GM12873 (cell line): ENCODE measurements around the gene TECTB.

Source experiments
- TF ChIP-seq, protein P1 (sequence below): IDR thresholded peaks from 2 replicates; pipeline ENCODE4 v1.5.1; 2012; ENCODE audit warnings: low read depth, mild to moderate bottlenecking, moderate library complexity, low read length, control low read depth; ENCODE audit not compliant: insufficient read depth; ENCODE audit errors: missing control alignments

The TECTB gene

DNA sequence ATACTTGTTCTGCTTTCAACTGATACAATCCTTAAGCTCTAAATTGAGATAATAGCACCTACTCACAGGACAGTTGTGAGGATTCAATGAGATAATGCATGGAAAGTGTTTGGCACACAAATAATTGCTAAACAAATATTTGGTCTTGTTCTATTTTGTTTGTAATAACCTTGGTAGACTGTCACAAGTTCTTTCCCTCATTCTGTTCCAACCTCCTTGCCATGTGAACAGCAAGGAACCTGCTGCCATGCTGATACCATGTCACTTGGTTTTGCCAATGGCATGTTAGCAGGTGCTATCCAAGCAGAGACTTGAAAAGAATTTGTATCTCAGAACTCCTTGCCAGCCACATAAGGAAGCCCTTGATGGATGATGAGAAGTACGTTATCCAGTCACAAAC lies 24.8 kb upstream of the TECTB start:
- TF ChIP-seq, protein P1, sequence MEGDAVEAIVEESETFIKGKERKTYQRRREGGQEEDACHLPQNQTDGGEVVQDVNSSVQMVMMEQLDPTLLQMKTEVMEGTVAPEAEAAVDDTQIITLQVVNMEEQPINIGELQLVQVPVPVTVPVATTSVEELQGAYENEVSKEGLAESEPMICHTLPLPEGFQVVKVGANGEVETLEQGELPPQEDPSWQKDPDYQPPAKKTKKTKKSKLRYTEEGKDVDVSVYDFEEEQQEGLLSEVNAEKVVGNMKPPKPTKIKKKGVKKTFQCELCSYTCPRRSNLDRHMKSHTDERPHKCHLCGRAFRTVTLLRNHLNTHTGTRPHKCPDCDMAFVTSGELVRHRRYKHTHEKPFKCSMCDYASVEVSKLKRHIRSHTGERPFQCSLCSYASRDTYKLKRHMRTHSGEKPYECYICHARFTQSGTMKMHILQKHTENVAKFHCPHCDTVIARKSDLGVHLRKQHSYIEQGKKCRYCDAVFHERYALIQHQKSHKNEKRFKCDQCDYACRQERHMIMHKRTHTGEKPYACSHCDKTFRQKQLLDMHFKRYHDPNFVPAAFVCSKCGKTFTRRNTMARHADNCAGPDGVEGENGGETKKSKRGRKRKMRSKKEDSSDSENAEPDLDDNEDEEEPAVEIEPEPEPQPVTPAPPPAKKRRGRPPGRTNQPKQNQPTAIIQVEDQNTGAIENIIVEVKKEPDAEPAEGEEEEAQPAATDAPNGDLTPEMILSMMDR: no peak

DNA sequence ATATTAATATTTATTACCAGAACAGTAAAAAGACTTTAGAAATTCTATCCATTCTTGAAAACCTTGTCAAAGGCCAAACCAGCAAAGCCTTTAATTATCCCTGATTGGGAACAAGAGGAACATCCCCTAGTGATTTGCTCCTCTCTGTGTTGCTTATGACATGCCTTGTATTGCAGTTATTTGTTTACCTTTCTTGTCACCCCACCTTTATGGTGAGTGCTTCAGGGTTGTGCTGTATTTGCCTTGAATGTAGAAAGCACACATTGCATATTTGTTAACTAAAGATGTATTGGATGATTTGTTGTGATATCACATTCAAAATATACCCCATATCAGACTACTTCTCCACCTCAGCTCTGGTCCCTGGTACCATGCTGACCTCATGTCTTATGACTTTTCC lies 23.5 kb upstream of the TECTB start:
- TF ChIP-seq, protein P1: no peak

DNA sequence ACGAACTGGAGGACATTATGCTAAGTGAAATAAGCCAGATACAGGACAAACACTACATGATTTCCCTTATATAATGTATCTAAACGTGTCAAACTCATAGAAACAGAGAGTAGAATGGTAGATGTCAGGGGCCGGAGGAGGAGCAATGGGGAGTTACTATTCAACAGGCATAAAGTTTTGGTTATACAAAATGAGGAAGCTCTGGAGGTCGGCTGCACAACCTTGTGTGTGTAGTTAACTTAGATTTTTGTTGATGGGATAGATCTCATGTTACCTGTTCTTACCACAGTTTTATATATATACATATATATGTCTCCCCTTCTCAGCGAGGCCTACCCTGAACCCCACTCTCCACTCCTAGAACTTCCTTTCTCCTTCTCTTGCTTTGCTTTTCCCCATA lies 22.4 kb upstream of the TECTB start:
- TF ChIP-seq, protein P1: no peak

DNA sequence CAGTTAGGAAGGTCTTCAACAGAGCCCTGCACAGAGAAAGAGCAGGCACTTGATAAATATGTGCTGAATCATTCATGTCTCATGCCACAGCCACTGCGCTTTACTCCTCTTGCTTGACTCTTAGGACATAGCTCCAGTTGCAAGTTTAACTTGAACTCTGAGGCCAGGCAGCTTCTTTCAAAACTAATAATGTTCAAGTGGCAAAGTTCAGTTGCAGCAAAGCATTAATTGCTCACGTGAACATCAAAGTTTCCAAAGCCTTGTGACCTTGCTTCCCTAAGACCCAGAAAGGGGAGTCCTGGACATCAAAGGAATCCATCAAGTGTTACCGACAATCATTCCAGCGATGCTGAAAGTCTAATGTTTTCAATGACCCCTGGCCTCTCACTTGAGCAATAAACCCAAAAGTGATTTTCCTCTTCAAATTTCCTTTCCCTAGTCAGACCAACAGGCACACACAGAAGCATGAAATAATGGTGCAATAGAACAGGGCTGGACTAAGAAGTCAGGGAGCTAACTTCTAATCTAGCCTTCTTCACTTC lies 21.8 kb upstream of the TECTB start:
- TF ChIP-seq, protein P1: no peak

DNA sequence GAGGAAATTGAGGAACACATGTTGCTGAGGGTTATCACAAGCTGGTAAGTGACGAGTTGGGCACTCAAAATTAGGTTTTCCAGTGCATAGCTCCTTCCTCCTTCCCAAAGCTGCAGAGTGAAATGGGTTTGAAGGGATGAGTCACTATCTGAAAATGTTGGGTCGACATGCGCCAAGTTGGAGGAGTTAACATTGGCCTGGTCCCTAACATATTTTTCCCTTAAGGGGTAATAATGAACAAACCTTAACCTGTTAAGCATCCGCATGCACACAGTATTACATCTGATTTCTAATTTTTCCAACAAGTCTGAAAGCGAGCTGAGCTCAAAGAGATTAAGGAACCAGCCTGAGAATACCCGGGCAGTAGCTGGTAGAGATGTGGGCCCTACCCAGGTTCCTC lies 20.7 kb upstream of the TECTB start:
- TF ChIP-seq, protein P1: no peak

DNA sequence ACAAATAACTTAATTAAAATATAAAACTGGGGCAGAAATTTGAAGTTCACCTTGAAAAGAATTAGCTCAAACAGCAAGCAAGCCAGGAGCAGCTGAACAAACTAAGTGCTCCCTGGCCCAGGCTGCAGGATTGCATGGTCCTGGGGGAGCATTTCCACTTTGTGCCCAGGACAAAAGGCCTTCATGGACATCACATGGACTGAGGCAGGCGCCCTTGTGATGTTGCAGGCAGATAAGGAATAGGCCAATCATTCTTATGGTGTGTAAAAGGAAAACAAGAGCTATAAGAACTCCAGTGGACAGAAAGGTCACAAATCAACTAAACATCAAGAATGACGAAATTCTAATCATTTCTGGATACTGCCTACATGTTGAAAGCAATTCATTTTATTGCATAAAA lies 17.5 kb upstream of the TECTB start:
- TF ChIP-seq, protein P1: no peak

DNA sequence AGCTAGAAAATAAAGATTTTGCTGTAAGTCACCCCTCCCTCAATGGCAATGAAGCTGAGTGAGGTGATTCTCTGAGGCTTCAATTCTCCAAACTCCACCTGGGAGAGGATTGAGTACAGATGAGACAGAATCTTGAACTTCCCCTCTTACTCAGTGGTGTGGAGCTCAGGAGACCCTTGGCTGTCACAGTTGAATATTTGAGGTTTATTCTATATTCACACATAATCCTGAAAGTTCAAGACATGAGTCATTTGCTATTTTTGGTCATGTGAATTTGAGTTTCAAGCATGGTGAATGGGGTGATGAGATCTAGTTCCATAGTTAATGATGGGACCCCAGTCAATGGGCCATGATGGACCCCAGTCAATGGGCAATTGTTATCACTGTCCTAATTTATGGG lies 13.9 kb upstream of the TECTB start:
- TF ChIP-seq, protein P1: no peak
